HG02623 (cell line): ENCODE measurements around the gene C12orf56.
A peak's percentile ranks its signal among the peaks of the same experiment; 100 is the strongest.

Experiments used
- ATAC-seq: cut with Tn5 transposase; IDR thresholded peaks from one replicate; pipeline ENCODE4 v1.9.1; 2021; ENCODE audit warnings: moderate library complexity; ENCODE audit not compliant: unreplicated experiment

Gene C12orf56

GRCh38 chr12:64390275-64390851, at the start of gene C12orf56:
Gene C12orf56 (minus strand): TSS chr12:64390758. CDS start chr12:64390565, 193 bp downstream.
- ATAC-seq: no peak

- no peak for ATAC-seq
Observed at GRCh38 chr12:64440100-64440499, 49.5 kb upstream of the C12orf56 start.

- no peak for ATAC-seq
Observed at GRCh38 chr12:64433915-64434314, 43.4 kb upstream of the C12orf56 start.

- ATAC-seq: no peak
Observed at GRCh38 chr12:64431791-64432190, 41.2 kb upstream of the C12orf56 start.

- no peak for ATAC-seq
Observed at GRCh38 chr12:64430886-64431285, 40.3 kb upstream of the C12orf56 start.

GRCh38 chr12:64428956-64429355, 38.4 kb upstream of the C12orf56 start:
- ATAC-seq: no peak

GRCh38 chr12:64427988-64428387, 37.4 kb upstream of the C12orf56 start:
- ATAC-seq: no peak

GRCh38 chr12:64419696-64420095, 29.1 kb upstream of the C12orf56 start:
- no peak for ATAC-seq

GRCh38 chr12:64418209-64418608, 27.7 kb upstream of the C12orf56 start:
- no peak for ATAC-seq

GRCh38 chr12:64413884-64414283, 23.3 kb upstream of the C12orf56 start:
- ATAC-seq: no peak

- no peak for ATAC-seq
Observed at GRCh38 chr12:64412459-64412858, 21.9 kb upstream of the C12orf56 start.

- no peak for ATAC-seq
Observed at GRCh38 chr12:64411427-64411826, 20.9 kb upstream of the C12orf56 start.

- ATAC-seq: no peak
Observed at GRCh38 chr12:64407342-64408223, 17.0 kb upstream of the C12orf56 start.

GRCh38 chr12:64404470-64405256, 14.1 kb upstream of the C12orf56 start:
- ATAC-seq: no peak

- peak; percentile 96 for ATAC-seq
Observed at GRCh38 chr12:64403707-64404469, 13.3 kb upstream of the C12orf56 start, which contains the start of gene XPOT. Gene XPOT (plus strand): TSS chr12:64404392. CDS start chr12:64410036, 5,644 bp downstream.

- ATAC-seq: no peak
Observed at GRCh38 chr12:64402181-64402580, 11.6 kb upstream of the C12orf56 start.

GRCh38 chr12:64400041-64400440, 9.5 kb upstream of the C12orf56 start:
- no peak for ATAC-seq

- no peak for ATAC-seq
Observed at GRCh38 chr12:64395739-64396138, 5.2 kb upstream of the C12orf56 start.

- no peak for ATAC-seq
Observed at GRCh38 chr12:64392221-64392620, 1.7 kb upstream of the C12orf56 start.

GRCh38 chr12:64389154-64389553, 1.4 kb downstream of the C12orf56 start:
- ATAC-seq: no peak
